Kidney glomerular epithelial cell (primary cell): ENCODE results near the gene RGS1.

Experiments used
- DNase-seq: peaks from one replicate; lab custom pipeline; 2025; lab: John Stamatoyannopoulos, UW

RGS1 gene

DNA sequence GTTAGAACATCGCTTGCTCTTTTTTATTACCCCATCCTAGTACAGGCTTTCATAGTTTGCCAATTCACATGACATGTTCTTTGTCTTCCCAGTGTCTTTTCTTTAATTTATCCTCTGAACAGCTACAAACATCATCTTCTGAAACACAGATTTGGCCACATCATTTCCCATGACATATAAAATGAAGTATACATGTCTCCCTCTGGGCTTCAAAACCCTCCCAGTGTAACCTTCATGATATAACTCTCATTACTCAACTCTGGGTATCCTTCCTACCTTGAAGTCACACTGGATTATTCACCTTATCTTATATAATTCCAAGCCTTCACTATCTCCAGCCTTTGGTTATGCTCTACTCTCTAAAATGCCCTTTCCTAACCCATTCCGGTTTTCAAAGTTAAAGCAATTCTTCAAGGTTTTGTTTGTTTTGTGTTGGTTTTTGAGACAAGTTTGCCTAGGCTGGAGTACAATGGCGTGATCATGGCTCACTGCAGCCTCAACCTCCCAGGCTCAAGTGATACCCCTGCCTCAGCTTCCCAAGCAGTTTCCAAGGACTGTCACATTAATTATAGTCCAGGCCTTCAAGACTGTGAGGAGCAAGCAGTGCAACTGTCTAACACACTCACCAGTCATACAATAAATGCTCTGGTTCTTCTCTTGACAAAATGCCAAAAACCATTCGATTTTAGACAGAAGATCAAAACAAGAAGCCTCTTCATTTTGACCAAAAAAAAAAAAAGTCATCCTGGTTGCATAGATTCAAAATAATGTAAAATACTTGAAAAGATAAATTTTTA lies 5.8 kb downstream of the RGS1 start:
- DNase-seq, result no peak

DNA sequence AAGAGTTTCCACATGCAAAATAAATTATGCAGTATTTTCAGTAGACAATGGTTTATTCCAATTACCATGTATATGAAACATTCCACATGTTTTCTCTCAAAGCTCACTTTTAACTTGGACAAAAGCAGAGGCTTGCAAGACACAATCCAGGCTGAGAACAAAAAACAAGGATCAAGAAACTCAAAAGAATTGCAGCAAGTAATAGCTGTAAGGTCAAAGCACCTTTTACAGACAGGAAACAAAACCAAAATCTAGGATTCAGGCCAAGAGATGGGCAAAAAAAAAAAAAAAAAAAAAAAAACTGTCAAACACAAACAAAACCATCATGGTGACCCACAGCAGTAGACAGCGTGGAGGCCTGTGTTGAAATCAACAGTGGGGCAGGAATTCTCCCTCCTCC lies 9.3 kb downstream of the RGS1 start:
- no peak for DNase-seq

DNA sequence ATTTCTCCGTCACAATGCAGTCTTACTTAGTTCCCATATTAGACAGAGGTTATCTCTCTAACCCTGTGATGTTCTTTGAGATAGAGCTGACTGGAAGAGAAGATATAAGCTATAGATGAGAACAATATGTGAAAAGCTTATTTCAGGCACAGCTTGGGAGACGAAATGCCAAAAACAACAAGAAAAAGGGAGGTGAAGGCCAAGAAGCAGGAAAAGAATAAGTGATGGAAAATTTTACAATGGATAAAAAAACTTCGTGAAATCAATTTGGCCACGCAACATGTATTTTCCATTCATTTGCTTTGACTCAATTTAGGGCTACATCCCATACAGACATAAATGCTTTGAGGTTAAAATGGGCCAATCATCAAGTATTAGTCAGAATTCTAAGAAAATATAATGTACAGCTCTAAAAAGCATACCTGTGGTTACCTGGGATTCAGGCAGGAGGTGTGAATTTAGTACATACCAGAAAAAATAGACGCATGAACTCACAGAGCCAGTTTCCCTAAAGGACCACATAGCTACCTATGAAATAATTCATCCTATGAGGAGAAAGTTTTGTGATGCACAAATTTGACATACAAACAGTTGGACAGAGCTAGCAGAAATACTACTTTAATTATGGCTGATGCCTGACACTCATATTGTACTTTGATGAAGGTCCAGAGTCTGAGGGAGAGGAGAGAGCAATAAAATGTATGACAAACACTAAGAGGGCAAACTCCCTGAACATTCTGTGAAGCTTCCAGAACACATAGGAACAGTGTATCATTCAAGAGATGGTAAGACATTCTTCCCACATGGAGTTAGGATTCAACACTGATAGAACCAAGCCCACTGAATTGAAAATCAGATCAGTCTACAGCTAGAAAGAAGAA lies 12.1 kb downstream of the RGS1 start:
- DNase-seq, result no peak

DNA sequence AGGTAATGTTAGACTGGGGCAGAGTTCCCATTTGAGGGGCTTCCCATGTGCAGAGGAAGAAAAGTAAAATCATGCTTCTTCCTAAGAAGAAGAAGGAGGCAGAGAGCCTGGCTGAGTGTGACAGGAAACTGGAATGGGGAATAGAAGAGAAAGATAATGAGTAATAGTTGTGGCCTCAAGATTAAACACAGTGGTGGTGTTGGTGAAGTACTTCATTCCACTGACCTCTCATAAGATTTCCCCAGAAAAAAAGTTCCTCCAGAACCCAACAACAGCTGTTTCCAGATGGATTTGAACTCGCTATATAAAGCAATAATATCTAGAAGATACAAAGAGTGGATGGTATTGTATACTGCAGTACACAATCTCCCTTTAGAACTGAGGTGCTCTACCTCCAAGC lies 13.0 kb downstream of the RGS1 start:
- DNase-seq, result no peak

DNA sequence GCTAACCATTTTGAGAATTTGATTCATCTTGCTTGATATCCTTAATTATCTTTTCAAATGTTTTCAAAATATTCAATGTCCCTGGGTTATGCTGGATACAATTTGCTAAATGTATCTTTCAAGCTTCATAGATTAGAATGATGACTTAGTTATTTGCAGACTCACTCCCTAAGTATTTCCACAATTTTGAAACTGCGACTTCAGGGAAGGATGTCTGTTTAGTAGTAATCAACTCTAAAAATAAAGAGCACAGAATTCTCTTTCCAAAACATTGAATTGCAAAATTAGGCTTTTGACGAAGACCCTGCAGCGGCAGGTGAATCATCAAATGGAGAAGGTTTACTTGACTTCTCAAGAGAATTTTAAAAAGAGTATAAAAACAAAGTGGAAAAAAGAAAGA lies 14.2 kb downstream of the RGS1 start:
- DNase-seq, result no peak

DNA sequence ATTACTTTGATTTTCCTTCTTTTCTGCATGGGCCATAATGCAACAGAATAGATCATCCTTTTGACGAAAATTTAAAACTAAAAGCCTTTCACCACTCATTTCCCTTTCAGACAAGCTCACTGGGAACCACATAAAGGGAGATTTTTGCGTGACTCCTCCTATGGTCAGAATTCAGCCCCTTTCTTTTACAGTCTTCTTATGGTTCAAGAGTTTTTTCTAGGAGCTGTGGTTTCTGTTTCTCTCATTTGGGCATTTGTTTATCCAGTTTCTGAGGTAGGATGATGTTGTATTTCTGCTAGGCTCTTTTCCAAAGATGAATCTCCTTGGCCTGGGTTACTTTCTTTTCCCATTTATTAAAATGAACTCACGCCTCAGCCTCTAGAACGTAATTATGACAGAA lies 16.9 kb downstream of the RGS1 start:
- DNase-seq, result no peak

DNA sequence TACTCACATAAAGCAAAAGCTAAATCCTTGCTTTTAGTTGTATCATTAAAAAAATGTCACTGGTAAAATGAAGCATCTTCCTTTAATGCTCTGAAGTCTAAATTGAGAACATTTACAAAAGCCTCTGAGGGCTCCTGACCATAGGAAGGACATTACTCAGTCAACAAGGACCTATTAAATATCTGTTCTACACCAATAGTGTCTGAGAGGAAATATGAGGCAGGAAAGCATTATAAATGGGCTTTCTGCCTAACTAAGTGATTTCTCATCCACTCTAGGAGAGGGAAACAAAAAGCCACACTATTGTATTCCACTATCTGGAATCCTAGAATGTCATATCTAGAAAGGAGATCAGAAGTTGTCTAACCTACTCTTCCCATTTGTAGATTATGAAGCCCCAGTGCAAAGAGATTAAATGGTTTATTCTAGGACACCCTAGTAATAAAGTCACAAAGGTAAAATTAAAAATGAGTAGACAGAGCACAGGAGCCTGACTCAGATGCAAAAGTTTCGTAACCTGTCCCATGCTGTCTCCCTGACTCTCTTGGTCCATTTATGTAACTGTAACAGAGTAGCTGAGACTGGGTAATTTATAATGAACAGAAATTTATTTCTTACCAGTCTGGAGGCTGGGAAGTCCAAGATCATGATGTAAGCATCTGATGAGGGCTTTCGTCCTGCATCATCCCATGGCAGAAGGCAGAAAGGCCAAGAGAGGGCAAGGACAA lies 17.6 kb downstream of the RGS1 start:
- DNase-seq, result no peak

DNA sequence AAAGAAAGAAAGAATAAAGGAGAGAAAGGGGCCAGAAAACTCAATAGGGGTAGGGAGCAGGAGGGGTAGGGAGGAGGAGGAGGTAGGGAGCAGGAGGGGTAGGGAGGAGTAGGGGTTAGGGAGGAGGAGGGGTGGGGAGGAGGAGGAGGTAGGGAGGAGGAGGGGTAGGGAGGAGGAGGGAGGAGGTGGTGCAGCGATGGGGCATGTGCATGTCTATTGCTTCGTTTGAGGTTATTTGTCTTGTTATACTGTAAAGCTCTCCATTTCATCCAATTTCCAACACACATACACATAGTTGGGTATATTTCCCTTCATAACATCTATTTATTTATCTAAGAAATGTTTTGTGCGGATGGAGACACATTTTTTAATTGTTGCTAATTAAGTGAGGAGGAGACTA lies 19.7 kb downstream of the RGS1 start:
- no peak for DNase-seq

DNA sequence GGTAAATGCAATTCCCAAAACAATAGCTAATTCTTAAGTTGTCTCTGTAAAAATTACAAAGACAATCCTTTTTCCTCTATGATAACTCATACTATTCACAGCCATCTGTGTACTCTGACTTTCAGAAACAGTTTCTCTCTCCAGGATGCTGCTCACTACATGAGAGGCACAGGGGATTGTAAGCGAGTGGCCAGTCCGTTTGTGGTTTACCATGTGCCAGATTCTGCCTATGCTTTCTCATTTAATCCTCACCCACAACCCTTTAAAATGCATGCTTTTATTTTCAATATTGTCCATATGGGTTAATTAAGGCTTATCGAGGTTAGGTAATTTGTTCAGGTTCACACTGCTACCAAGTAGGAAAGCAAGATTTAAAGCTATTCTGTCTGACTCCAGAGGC lies 23.0 kb downstream of the RGS1 start:
- no peak for DNase-seq

DNA sequence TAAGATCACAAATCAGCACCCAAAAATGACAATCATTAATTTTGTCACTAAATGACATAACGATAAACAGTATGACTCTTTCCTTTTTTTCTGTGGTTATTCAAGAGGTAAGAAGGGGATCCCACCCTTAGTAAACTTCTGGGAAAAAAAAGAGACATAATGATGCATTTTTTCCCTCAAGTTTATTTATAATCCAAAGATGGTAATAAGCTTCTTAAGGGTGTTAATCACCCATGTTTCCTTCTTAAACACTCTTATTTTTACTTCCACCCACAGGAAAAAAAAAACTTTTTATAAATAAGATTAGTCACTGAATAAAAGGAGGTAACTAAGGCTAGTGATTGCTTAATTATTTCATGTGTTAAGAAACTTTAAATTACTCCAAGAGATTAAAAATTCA lies 24.7 kb downstream of the RGS1 start:
- DNase-seq, result no peak

DNA sequence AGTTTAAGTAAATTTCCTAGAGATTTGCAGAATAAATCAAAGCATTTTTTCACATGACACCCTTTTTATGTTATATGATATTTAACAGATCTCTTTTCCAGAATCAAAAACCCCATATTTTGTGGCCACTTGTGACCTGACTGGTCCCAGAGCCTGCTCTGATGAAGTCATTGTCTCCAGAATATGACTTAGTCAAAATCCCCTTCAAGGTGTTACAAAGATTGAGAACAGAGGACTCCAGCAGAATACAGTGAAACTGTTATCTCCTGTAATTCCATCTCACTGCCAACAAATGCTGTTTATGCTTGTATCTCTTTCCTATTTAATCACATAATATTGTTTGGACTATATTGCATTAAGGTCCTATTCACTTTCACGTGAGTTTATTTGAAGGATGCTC lies 25.6 kb downstream of the RGS1 start:
- no peak for DNase-seq

DNA sequence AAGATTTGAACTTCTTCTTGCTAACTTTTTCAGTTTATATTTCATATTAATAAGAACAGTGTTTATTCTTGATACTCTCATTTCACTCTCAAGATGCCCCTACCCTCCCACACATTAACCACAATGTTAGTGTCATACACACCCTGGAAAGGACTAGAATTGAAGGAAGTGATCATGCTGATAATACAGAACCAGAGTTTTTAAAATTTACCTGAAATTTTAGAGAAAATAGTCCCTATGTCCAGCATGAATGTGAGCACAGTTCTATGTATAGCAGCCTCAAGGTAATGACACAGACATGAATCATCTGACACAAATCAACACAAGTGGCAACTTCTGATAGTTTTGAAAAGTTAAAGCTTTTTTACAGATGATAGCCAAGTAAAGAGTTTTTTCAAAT lies 26.0 kb downstream of the RGS1 start:
- no peak for DNase-seq

DNA sequence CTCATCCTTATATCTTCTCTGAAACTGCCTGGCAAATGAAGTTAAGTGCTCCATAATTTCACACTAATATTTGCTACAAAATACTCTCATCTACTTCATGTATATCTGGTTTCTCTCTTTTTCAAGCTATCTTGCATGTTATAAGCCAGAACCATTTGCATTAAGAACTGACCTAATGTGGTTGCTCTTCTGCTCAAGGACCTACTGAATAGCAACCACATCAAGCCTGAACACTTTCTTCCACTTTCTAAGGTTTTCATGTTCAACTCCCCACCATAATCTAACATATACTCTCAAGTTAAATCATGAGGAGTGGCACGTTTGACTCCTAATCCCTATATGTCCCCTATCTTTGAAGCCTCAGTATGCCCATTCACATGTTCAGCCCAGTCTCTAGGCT lies 27.2 kb downstream of the RGS1 start:
- no peak for DNase-seq

DNA sequence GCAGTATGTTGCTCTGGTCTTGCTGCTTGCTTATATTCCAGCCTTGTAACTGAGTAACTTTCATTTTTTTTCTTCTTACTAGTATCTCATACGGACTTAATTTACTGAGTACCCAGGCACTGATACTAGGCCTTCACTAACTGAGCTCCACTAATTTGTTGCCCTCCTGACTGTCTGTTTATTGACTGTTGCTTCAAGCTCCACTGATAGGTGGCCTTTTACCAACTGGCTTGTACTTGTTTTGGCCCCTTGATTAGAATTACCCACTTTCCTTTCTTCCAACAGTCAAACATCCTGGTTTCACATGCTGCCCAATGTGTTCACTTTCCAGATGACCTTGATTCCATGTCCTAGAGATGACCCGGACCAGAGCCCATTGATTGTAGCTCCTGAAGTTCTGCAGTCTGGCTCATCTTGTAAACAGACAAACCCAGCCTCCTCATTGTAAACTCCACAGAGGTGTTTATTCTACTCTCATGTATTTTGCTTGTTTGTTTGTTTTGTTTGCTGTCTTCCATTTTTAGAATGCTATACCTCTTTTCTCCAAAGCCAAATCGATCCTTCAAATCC lies 27.7 kb downstream of the RGS1 start:
- DNase-seq, result no peak

DNA sequence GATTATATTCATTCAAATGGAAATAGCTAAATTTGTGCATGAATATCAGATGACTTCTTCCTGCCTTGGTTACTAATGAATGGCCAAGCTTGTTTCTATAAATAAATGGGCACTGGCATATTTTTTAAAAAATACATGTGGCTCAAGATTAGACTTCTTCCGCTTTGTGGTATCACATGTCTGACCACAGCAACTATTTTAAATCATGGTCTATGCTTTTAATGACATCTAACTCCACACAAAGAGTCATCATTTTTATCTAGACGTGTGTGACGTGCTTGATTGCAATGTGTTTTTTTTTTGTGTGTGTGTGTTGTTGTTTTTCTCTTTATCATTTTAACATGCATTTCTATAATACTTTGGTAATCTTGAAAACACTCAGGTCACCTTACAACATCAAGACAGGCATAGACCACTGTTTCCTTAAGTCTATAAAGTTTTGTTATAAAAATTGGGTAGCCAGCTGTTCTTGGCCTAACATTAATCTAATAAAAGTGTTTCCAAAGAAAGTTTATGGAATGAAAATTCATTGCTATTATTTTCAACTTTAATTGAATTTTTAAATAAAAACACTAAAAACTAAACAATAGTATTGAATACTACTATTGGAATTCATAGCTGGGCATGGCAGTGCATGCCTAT lies 29.5 kb downstream of the RGS1 start:
- no peak for DNase-seq

DNA sequence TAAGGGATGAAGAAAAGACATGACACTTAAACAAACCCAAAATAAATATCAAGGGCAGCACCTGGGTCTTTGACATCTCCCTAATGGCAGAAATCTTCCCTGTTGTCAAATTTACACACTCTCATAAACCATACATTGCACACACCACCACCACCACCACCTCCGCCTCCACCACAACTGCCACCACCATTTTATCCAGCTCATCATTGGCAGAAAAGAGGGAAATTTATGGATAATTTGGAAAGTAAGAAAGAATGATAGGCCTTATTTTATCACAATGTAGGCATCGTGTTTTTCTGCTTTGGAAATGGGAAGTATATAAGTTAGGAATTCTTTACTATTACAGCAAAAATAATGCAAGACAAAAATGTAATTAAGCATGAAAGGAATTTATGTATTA lies 33.1 kb downstream of the RGS1 start:
- DNase-seq, result no peak

DNA sequence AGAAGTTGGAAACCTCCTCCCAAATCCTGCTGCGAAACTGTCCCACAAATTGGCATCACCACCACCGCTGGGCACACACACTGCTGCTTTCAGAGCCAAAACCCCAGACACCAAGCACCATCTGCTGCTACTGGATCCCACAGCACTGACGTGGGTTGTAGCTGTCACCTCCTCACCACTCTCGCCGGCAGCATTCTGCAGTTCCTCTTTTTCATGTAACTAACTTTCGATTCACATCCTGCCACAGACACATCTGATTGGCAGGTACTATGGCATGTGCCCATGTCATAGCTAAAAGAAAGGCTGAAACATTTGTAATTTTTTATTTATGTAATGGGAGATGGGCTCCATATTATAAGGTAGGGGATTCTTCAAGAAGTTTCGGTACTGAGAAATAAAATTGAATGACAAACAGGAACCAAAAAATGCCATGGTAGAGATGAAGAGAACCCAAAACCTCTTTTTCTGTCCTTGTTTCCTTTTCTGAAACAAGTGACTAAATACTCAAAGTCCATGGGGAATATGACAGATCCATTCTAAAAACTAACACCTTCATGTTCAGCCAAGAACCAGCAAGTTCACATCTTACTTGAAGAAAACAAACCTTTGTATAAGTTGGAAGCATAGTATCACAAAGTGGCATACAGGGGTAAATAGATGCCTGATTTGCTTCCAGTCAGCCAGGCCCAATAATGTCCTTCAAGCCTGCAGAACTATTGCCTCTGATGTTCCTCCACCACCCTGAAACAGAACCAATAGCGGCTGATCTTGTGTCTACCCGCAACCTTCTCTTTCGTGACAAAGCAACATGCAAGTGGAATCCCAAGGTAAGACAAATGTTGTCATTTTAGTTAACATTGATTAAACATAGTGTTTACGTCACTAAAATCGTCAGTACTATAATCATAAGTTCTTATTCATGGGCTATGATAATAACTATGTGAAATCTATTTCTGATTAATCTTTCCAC lies 33.8 kb downstream of the RGS1 start:
- no peak for DNase-seq

DNA sequence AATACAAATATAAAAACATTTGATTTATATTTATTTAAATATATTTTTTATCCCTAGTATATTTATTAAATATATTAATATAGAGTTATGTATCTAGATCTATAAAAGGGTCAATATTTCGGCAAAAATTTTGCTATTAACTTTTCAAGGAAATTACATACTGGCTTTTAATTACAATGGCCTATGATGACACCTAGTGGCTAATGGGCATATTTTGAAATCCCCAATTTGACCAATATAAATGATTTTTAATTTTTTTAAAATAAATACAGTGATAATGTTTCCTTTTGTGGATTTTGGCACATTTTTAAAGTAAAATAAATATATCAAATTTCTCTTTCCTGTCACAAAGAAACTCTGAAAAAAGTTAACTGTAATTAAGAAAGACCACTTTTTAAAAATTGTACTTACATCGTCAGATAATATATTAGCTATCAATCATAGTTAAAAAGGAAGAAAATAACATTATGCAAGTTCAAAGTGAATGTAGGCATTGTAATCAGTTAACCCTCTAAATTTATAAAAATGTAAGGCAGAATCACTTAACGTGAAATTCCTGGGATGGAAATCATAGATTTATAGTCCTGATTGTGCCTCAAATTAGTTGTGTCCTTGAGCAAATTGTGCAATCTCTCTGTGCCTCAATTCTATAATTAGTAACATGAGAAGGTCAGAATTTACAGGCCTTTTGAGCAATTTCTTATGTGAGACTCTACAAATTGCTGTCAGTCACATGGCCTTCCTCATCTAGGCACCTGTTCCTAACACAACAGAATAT lies 34.7 kb downstream of the RGS1 start:
- no peak for DNase-seq

DNA sequence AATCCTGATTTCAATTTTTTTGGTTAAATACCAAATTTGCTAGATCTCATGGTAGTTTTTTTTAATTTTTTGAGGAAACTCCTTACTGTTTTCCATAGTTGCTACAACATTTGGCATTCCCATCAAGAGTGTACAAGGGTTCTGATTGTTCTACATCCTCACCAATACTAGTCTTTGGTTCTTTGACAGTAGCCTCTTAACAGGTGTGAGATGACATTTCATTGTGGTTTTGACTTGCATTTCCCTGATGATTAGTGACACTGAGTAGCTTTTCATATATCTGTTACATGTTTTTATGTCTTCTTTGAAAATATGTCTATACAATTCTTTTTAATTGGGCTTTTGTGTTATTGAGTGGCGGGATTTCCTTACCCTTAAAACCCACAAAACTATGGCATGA lies 39.5 kb downstream of the RGS1 start:
- DNase-seq, result no peak

DNA sequence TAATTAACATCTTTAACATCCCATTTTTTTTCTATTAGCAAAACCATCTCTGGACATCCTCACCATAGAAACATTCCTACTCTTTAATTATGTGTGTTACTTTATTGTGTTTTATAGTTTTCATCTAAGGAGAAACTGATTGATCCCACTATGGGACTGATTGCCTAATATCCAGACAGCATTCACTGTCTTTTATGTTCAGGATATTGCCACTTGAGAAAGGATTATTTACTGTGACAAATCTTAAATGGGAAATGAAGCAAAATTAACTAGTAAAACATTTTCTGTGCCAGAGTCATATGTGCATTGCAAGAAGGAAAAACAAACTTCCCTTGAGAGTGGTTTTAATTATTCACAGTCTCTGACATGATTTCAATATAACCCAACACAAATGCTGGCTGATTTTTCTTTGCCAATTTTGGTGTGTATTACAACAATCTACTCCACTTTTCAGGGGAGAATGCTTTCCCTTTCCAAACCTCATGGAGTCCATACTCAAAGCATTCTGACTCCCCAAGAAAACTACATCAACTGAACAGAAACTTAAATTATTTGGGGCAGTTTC lies 44.6 kb downstream of the RGS1 start:
- DNase-seq, result no peak
